Activated T-cell treated with anti-CD3 and anti-CD28 coated beads, Interleukin-2, amount 50 U/mL, for 24 hours (primary cell): ENCODE results near the gene ANKRD27.
"Not testable (repeated sequence)": the region's sequence is repeated elsewhere in the genome, so short reads cannot be mapped to it uniquely, and the experiment has no call there.

Source experiments
- DNase-seq: peaks from one replicate; pipeline ENCODE4 v3.0.0-alpha.2; 2020
- H3K27ac Mint-ChIP-seq: 2 replicates; pipeline ENCODE4 v1.8.0; 2020; ENCODE audit warnings: mild to moderate bottlenecking, mixed read lengths
- H3K27me3 Mint-ChIP-seq: 2 replicates; pipeline ENCODE4 v1.8.0; 2020; ENCODE audit warnings: mixed read lengths
- H3K36me3 Mint-ChIP-seq: 2 replicates; pipeline ENCODE4 v1.8.0; 2020; ENCODE audit warnings: low read depth, mixed read lengths
- H3K4me1 Mint-ChIP-seq: 2 replicates; pipeline ENCODE4 v1.8.0; 2020; ENCODE audit warnings: low read depth, mixed read lengths
- H3K4me3 Mint-ChIP-seq: 2 replicates; pipeline ENCODE4 v1.8.0; 2020; ENCODE audit warnings: mild to moderate bottlenecking, moderate library complexity, mixed read lengths
- H3K9me3 Mint-ChIP-seq: 2 replicates; pipeline ENCODE4 v1.8.0; 2020; ENCODE audit warnings: mixed read lengths

Gene ANKRD27

DNA sequence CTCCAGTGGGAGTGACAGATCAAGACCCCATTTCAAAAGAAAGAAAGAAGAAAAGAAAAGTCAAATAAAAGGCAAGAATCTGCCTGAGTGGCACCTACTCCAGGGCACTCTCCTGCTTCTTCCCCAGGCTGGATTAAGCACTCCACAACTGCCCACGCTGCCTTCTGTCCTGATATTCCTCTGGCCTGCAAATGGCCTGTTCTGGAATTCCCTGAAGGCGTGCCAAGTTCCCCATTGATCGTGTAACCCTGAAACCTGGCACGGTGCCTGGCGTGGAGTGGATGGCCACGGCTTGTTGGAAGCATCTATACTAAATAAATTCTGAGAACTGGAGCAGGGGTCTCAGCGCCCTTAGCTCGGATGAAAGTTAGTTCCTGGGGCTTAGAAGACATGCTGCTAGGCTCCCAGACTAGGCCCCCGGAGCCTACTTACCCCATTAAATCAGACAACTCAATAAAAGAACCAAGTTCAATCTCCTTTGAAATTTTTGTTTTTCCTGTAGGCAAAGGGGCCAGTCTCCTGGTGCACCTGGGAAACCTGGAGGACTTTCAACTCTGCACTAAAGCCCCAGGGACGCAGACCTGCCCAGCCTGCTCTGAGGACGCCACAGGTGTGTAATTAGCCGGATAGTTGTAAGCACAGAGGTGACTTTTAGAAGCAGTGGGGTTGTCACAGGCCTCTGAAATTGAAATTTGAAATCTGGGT is 21.9 kb downstream of the ANKRD27 start:
- Mint-ChIP-seq H3K9me3 (no peaks in the 10 kb centered on the region), H3K4me1 (peaks cover 1% of the 10 kb centered on the region), H3K4me3 (no peak overlapping the region), H3K27me3 (no peaks in the 10 kb centered on the region), H3K27ac (no peak overlapping the region), H3K36me3 (peaks cover 56% of the 10 kb centered on the region)
- DNase-seq: no peak

DNA sequence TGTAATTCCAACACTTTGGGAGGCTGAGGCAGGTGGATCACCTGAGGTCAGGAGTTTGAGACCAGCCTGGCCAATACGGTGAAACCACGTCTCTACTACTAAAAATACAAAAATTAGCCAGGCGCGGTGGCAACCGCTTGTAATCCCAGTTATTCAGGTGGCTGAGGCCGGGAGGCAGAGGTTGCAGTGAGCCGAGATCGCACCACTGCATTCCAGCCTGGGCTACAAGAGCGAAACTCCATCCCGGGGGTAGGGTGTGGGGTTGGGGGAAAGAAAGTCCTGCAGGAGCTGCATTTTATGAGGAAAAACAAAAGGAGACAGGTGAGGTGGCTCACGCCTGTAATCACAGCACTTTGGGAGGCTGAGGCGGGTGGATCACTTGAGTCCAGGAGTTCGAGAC is 22.6 kb downstream of the ANKRD27 start:
- H3K27me3 Mint-ChIP-seq, DNase-seq, H3K27ac Mint-ChIP-seq, H3K4me1 Mint-ChIP-seq, H3K9me3 Mint-ChIP-seq, H3K4me3 Mint-ChIP-seq: not testable (repeated sequence)
- H3K36me3 Mint-ChIP-seq: peaks cover 59% of the 10 kb centered on the region

DNA sequence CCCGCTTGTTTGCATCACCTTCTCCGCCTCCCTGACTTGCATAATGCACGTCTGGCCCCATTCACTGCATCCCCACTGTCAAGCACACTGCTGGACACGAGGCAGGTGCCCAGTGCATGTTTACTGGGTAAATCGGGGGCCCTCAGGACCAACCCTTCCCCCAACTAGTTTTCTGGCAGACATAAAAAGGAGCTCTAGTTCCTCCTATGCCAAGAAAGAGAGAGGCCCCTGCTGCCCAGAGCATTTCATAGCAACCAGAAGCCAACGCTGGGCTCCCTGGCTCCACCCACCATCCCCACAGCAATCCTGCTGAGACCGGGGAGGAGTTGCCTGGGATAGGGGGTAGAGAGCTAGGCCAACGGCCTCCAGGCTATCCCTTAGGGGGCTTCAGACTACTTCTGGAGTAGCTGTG is 23.2 kb downstream of the ANKRD27 start:
- no peaks in the 10 kb centered on the region for H3K27me3 Mint-ChIP-seq
- H3K4me3 Mint-ChIP-seq: no peak overlapping the region
- H3K9me3 Mint-ChIP-seq: no peaks in the 10 kb centered on the region
- H3K36me3 Mint-ChIP-seq: peaks cover 65% of the 10 kb centered on the region
- no peak overlapping the region for H3K27ac Mint-ChIP-seq
- no peak for DNase-seq
- H3K4me1 Mint-ChIP-seq: peaks cover 11% of the 10 kb centered on the region

DNA sequence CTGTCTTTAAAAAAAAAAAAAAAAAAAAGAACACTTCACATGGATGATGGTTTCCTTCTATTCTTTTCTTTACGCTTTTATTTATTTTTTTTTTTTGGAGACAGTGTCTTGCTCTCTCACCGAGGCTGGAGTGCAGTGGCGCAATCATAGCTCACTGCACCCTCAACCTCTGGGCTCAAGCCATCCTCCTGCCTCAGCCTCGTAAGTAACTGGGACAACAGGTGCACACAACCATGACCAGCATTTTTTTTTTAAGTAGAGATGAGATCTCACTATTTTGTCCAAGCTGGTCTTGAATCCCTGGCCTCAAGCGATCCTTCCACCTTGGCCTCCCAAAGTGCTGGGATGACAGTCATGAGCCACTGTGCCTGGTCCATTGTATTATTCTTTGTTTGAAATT is 24.3 kb downstream of the ANKRD27 start:
- H3K36me3 Mint-ChIP-seq: peaks cover 66% of the 10 kb centered on the region
- H3K27me3 Mint-ChIP-seq: no peaks in the 10 kb centered on the region
- H3K27ac Mint-ChIP-seq: no peak overlapping the region
- H3K4me3 Mint-ChIP-seq: no peak overlapping the region
- DNase-seq: no peak
- H3K4me1 Mint-ChIP-seq: peaks cover 15% of the 10 kb centered on the region
- no peaks in the 10 kb centered on the region for H3K9me3 Mint-ChIP-seq

DNA sequence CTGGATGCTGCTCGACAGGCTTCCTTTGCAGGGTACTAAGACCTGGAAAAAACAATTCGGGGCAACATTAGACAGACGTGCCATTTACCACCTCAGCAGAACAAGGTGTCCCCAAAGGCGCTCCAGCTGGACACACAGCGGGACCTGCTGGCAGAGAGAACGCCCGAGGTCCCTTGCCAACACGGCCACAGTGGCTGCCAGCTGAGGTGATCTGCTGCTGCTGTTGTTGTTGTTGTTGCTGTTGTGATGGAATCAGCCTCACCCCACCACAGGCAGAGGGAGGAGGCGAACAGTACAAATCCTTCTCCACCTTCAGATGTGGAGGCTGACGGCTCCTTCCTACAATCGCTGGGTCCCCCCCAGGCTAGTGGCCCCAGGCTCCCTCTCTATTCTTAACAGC is 25.2 kb downstream of the ANKRD27 start:
- no peak overlapping the region for H3K27ac Mint-ChIP-seq
- peaks cover 57% of the 10 kb centered on the region for H3K36me3 Mint-ChIP-seq
- no peak overlapping the region for H3K4me3 Mint-ChIP-seq
- peaks cover 15% of the 10 kb centered on the region for H3K4me1 Mint-ChIP-seq
- H3K27me3 Mint-ChIP-seq: no peaks in the 10 kb centered on the region
- no peak for DNase-seq
- H3K9me3 Mint-ChIP-seq: no peaks in the 10 kb centered on the region

DNA sequence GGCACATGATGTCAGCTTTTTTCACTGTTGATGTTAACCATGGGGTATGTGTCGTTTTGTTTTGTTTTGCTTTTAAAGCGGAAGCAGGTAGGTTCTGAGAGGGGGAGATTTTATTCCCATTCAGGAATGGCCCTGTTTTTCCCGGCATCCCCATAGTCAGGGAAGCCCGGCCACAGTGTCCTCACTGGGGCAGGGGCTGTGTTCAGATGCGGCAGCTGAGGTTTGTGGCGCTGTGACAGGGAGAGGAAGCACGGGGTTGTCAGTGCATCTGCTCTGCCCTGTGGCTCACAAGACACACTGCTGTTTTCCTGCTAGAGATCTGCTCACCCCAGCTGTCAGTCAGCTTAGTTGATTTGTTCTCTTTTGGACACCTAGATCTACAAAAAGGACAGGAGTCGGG is 27.6 kb downstream of the ANKRD27 start:
- Mint-ChIP-seq H3K4me1 (peaks cover 33% of the 10 kb centered on the region), H3K27me3 (no peaks in the 10 kb centered on the region), H3K36me3 (peaks cover 62% of the 10 kb centered on the region)

DNA sequence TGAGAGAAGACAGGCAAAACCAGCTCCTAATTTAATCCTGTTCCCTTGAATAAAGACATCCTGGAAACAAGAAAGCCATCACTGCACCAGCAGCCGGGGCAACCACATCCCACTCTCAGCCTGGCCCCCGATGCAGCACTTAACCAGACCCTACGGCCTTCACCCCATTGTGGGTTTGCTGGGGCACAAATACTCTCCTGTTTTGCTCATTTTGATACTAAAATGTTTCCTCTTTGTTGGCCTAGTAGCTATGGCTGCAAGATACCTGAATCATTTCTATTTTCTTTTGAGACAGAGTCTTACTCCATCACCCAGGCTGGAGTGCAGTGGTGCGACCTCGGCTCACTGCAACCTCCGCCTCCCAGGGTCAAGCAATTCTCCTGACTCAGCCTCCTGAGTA is 28.4 kb downstream of the ANKRD27 start:
- peaks cover 40% of the 10 kb centered on the region for H3K4me1 Mint-ChIP-seq
- peaks cover 69% of the 10 kb centered on the region for H3K36me3 Mint-ChIP-seq
- H3K9me3 Mint-ChIP-seq: no peaks in the 10 kb centered on the region
- no peaks in the 10 kb centered on the region for H3K27me3 Mint-ChIP-seq
- DNase-seq: no peak
- H3K27ac Mint-ChIP-seq: peak overlapping the region; percentile 59
- no peak overlapping the region for H3K4me3 Mint-ChIP-seq

More for the DNA sequence above, 27.6 kb downstream of the ANKRD27 start:
- Mint-ChIP-seq H3K9me3 (no peaks in the 10 kb centered on the region), H3K27ac (no peak overlapping the region), H3K4me3 (no peak overlapping the region)
- DNase-seq: no peak

DNA sequence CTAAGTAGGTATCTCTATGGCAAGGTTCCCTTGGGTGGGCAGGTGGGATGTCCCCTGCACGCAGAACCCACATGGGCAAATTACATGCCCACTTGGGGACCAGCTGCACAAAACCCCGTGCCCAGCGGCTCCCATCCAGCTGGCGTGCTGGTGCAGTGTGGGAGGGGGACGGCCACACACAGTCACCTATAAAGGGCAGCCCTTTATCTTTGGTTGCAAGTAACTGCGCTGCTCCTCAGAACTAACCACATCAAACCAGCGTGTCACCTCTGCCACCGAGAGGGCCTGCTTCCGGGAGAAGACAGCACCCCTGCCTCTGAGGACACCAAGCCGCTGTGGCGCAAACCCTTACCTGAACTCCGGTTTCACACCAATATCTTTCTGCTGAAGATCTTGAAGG is 32.2 kb downstream of the ANKRD27 start:
- Mint-ChIP-seq H3K4me1 (peaks cover 40% of the 10 kb centered on the region), H3K27ac (no peak overlapping the region), H3K4me3 (peak overlapping the region; percentile 16), H3K27me3 (no peaks in the 10 kb centered on the region), H3K36me3 (peaks cover 79% of the 10 kb centered on the region), H3K9me3 (no peaks in the 10 kb centered on the region)
- DNase-seq: peak; percentile 67

DNA sequence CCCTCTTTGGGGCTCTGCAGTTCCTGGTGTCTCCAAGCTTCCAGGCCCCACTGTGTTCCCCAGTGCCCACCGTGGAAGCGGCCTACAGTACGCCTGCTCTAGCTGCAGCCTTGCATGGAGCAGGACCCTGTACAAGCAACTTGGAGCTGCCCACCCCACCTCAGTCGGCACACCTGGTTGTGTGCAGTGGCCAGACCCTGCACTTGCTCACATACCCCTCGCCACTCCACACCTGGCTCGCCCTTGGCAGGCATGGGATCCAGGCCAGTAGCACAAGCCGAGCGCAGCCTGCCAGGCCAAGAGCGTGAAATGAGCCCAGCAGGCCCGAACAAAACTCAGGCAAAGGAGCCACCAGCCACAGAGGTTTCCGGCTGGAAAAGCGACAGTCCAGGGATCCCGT is 36.4 kb downstream of the ANKRD27 start:
- DNase-seq: no peak
- Mint-ChIP-seq H3K27ac (no peak overlapping the region), H3K4me1 (peaks cover 17% of the 10 kb centered on the region), H3K9me3 (no peaks in the 10 kb centered on the region), H3K27me3 (no peaks in the 10 kb centered on the region), H3K4me3 (no peak overlapping the region), H3K36me3 (peaks cover 84% of the 10 kb centered on the region)

DNA sequence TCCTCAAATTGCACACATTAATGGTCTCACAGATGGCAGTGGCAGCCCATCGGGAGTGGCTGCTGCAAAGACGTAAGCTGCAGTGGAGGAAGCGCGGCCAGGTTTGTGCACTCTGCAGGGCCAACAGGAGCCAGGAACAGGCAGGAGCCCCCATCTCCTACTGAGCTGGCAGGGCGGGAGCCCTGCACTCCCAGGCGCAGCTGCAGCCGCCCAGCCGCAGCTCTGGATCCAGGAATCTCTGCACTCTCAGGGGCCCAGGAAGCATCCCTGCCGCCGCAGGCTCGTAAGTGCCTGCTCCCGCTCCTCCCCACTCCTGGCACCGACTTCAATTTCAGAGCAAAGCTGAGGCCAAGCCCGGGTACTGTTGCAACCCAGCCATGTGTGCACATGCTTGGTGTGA is 37.5 kb downstream of the ANKRD27 start:
- Mint-ChIP-seq H3K27me3 (no peaks in the 10 kb centered on the region), H3K4me1 (peaks cover 7% of the 10 kb centered on the region), H3K4me3 (no peak overlapping the region), H3K27ac (no peak overlapping the region), H3K36me3 (peaks cover 80% of the 10 kb centered on the region), H3K9me3 (no peaks in the 10 kb centered on the region)
- no peak for DNase-seq

DNA sequence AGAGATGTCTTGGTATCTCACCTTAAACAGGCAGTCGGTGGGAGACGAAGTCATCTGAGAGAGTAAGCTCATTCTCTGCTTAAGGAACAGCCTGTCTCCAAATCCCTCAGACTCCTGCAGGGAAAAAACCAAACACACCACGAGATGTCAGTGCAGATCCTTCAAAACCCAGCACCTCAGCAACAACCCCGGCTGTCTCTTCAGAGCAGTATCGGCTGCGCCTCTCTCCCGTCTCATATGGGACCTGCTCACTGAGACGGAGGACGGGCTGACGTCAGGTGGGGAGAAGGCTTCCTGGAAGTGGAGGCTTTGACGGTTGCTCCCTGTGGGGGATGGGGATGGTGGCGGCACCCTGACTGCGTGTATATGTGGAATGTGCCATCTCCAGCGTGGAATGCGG is 43.6 kb downstream of the ANKRD27 start:
- H3K4me1 Mint-ChIP-seq: no peaks in the 10 kb centered on the region
- H3K27me3 Mint-ChIP-seq: no peaks in the 10 kb centered on the region
- no peaks in the 10 kb centered on the region for H3K9me3 Mint-ChIP-seq
- no peak overlapping the region for H3K27ac Mint-ChIP-seq
- DNase-seq: no peak
- H3K4me3 Mint-ChIP-seq: no peak overlapping the region
- peaks cover 73% of the 10 kb centered on the region for H3K36me3 Mint-ChIP-seq

DNA sequence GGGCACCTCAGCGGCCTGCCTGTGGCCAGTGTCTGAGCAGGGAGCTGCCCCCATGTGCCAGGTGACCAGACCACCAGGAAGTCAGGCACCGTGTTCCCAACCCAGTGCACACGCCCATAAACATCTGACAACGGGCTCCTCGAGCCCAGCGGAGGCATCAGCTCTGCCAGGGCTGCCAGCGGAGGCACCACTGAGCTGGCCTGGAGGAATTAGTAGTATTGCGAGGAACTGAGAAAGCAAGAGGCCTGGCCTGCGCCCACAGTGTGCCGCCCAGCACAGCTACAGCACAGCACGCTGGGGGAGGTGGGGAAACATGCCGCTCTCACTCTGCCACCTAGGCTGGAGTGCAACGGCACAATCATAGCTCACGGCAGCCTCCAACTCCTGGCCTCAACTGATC is 44.6 kb downstream of the ANKRD27 start:
- Mint-ChIP-seq H3K36me3 (peaks cover 71% of the 10 kb centered on the region), H3K4me1 (no peaks in the 10 kb centered on the region), H3K27me3 (no peaks in the 10 kb centered on the region), H3K27ac (no peak overlapping the region), H3K4me3 (no peak overlapping the region), H3K9me3 (no peaks in the 10 kb centered on the region)
- no peak for DNase-seq

DNA sequence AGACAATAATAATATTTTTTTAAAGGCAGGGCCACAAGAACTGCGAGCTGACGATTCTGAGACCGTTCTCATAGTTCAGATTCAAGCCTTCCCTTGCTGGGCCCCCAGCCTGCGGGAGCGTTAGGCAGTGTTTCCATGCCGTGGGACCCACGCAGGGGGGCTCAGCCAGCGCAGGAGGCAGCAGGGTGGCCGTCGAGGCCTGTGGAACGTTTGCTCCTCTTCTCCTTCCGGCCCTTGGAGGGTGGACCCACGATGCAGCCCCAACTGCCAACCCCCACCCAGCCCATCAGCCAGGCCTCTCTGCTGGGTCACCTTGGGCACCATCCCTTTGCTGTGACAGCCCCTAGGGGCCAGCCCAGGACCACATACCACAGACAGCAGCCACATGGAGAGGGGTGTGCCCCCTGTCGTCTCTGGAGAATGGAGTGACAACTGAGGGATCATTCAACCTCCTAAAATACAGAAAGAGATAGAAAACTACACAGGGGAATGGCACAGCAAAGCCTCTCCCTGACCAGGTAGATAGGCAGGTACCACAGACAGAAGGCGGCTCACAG is 47.2 kb downstream of the ANKRD27 start:
- H3K36me3 Mint-ChIP-seq: peaks cover 76% of the 10 kb centered on the region
- H3K4me1 Mint-ChIP-seq: no peaks in the 10 kb centered on the region
- H3K4me3 Mint-ChIP-seq: no peak overlapping the region
- DNase-seq: no peak
- no peaks in the 10 kb centered on the region for H3K9me3 Mint-ChIP-seq
- no peaks in the 10 kb centered on the region for H3K27me3 Mint-ChIP-seq
- H3K27ac Mint-ChIP-seq: no peak overlapping the region

DNA sequence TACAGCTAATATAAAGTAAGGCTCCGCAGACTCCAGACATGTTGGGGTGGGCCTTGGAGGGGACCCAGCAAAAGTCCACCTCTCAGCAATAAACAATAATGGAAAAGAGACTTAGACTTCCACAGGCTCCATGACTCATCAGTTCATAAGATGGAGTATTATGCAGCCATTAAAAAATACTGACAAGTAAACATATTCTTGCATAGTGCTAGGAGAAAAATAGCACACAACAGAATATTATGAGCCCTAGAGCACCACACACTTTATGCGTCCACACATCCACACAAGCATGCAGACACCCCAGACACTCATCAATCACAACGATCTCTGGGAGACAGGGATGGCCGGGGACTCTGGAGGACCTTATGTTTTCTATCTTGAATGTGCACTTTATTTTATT is 48.0 kb downstream of the ANKRD27 start:
- Mint-ChIP-seq H3K27me3 (no peaks in the 10 kb centered on the region), H3K27ac (no peak overlapping the region), H3K9me3 (no peaks in the 10 kb centered on the region), H3K4me3 (no peak overlapping the region), H3K36me3 (peaks cover 81% of the 10 kb centered on the region), H3K4me1 (no peaks in the 10 kb centered on the region)
- DNase-seq: no peak

DNA sequence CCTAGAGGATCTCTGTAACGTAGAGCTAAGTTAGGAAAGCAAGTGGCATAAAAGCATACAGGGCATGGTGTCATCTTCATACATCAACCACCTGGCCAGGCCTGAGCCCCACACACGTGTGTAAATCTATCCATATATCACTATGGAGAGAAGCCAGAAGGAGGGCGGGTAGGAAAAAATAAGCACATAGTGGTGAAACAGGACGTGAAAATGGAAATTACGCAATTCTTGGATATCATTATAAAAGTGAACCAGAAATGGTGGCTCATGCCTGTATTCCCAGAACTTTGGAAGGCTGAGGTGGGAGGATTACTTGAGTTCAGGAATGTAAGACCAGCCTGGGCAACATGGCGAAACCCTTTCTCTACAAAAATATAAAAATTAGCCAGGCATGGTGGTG is 50.6 kb downstream of the ANKRD27 start:
- Mint-ChIP-seq H3K36me3 (peaks cover 83% of the 10 kb centered on the region), H3K4me3 (no peak overlapping the region), H3K9me3 (no peaks in the 10 kb centered on the region), H3K4me1 (no peaks in the 10 kb centered on the region), H3K27ac (no peak overlapping the region), H3K27me3 (no peaks in the 10 kb centered on the region)
- no peak for DNase-seq

DNA sequence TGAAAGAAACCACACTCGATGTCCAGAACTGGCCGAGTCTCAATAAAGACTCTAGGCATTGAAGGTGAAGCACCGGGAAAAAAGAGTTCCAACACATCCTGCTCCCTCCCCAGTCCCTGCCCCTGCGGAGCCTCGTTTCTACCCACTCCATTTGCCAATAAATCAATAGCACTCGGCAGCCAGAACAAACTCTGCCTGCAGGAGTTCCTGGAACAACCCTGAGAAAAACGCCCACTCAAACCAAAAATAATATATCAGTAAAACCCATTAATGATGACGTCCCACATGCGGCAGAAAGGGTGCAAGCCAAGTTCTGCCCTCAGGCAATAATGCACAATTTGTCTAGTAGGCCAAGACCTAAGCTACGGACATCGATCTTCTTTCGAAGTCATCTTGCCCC is 53.0 kb downstream of the ANKRD27 start:
- H3K9me3 Mint-ChIP-seq: no peaks in the 10 kb centered on the region
- no peaks in the 10 kb centered on the region for H3K4me1 Mint-ChIP-seq
- peaks cover 78% of the 10 kb centered on the region for H3K36me3 Mint-ChIP-seq
- no peak overlapping the region for H3K4me3 Mint-ChIP-seq
- H3K27me3 Mint-ChIP-seq: no peaks in the 10 kb centered on the region
- DNase-seq: no peak
- no peak overlapping the region for H3K27ac Mint-ChIP-seq
